Measurements from ENCODE around the gene CAPN14. TPM values are rescaled to one million over a fixed set of nuclear protein-coding genes. Genes with fewer than 3 reads are reported as not detected.

Gene CAPN14
- total RNA-seq, 2 experiments from 2014 or later, result 0.20 to 0.30 TPM

- ATAC-seq (ENCODE audit: poor library complexity), result no peak
- intact Hi-C loops (cut with DNase I, micrococcal nuclease), result no loop called here
Measured at GRCh38 chr2:31254237-31255203, 37.2 kb upstream of the CAPN14 start.

GRCh38 chr2:31253356-31254131, 36.2 kb upstream of the CAPN14 start:
- no peak overlapping the region for H3K27ac ChIP-seq (ENCODE audit: low read depth in 1 of 2, low read length in 2 of 2)
- Mint-ChIP-seq H3K4me1 (ENCODE audit: low read depth) (no peaks in the 10 kb centered on the region), H3K27me3 (no peaks in the 10 kb centered on the region), H3K4me3 (no peak overlapping the region), H3K27ac (no peak overlapping the region), H3K36me3 (ENCODE audit: low read depth) (no peaks in the 10 kb centered on the region), H3K9me3 (no peaks in the 10 kb centered on the region)
- no peaks in the 10 kb centered on the region for H3K27me3 ChIP-seq (ENCODE audit: control insufficient read depth in 1 of 2, insufficient read depth in 2 of 2, low read length in 2 of 2)
- ATAC-seq (ENCODE audit: poor library complexity) (no peak), DNase-seq (no peak)
- H3K4me3 ChIP-seq (ENCODE audit: low read length), result no peak overlapping the region
- no peak for TF ChIP-seq CTCF (IDR thresholded peaks at IDR 0.05)
- intact Hi-C loops (cut with DNase I, micrococcal nuclease), result no loop called here
- H3K9me3 ChIP-seq (ENCODE audit: control insufficient read depth in 1 of 2, insufficient read depth in 1 of 2, low read length in 2 of 2), result no peaks in the 10 kb centered on the region
- no peaks in the 10 kb centered on the region for H3K4me1 ChIP-seq (ENCODE audit: insufficient read depth, low read length)
- H3K36me3 ChIP-seq (ENCODE audit: insufficient read depth, low read length), result no peaks in the 10 kb centered on the region
- POLR2A ChIA-PET, result no interaction called here
- CTCF ChIA-PET, result no interaction called here

More at GRCh38 chr2:31254237-31255203, 37.2 kb upstream of the CAPN14 start:
- no peaks in the 10 kb centered on the region for H3K9me3 ChIP-seq (ENCODE audit: control insufficient read depth in 1 of 2, insufficient read depth in 1 of 2, low read length in 2 of 2)
- CTCF ChIA-PET, result no interaction called here
- no peaks in the 10 kb centered on the region for H3K9me3 Mint-ChIP-seq
- no peak overlapping the region for H3K4me3 ChIP-seq (ENCODE audit: low read length)
- no peaks in the 10 kb centered on the region for H3K4me1 Mint-ChIP-seq (ENCODE audit: low read depth)
- no peaks in the 10 kb centered on the region for H3K27me3 Mint-ChIP-seq
- no peak for TF ChIP-seq CTCF (IDR thresholded peaks at IDR 0.05)
- H3K4me1 ChIP-seq (ENCODE audit: insufficient read depth, low read length), result no peaks in the 10 kb centered on the region
- H3K27me3 ChIP-seq (ENCODE audit: control insufficient read depth in 1 of 2, insufficient read depth in 2 of 2, low read length in 2 of 2), result no peaks in the 10 kb centered on the region
- POLR2A ChIA-PET, result no interaction called here
- H3K27ac ChIP-seq (ENCODE audit: low read depth in 1 of 2, low read length in 2 of 2), result no peak overlapping the region
- no peak for DNase-seq
- no peak overlapping the region for H3K27ac Mint-ChIP-seq
- no peak overlapping the region for H3K4me3 Mint-ChIP-seq
- H3K36me3 ChIP-seq (ENCODE audit: insufficient read depth, low read length), result no peaks in the 10 kb centered on the region
- no peaks in the 10 kb centered on the region for H3K36me3 Mint-ChIP-seq (ENCODE audit: low read depth)

- TF ChIP-seq CTCF (IDR thresholded peaks at IDR 0.05), result no peak
- H3K27ac Mint-ChIP-seq, result no peak overlapping the region
- no peak for ATAC-seq (ENCODE audit: poor library complexity)
- H3K36me3 ChIP-seq (ENCODE audit: insufficient read depth, low read length), result no peaks in the 10 kb centered on the region
- H3K36me3 Mint-ChIP-seq (ENCODE audit: low read depth), result peaks cover 5% of the 10 kb centered on the region
- intact Hi-C loops (cut with DNase I, micrococcal nuclease), result no loop called here
- no peaks in the 10 kb centered on the region for H3K27me3 ChIP-seq (ENCODE audit: control insufficient read depth in 1 of 2, insufficient read depth in 2 of 2, low read length in 2 of 2)
- CTCF ChIA-PET, result no interaction called here
- POLR2A ChIA-PET, result no interaction called here
- no peaks in the 10 kb centered on the region for H3K9me3 ChIP-seq (ENCODE audit: control insufficient read depth in 1 of 2, insufficient read depth in 1 of 2, low read length in 2 of 2)
- H3K9me3 Mint-ChIP-seq, result no peaks in the 10 kb centered on the region
- no peak overlapping the region for H3K4me3 Mint-ChIP-seq
- no peaks in the 10 kb centered on the region for H3K4me1 ChIP-seq (ENCODE audit: insufficient read depth, low read length)
- H3K27ac ChIP-seq (ENCODE audit: low read depth in 1 of 2, low read length in 2 of 2), result no peak overlapping the region
- DNase-seq, result no peak
- no peaks in the 10 kb centered on the region for H3K4me1 Mint-ChIP-seq (ENCODE audit: low read depth)
- H3K4me3 ChIP-seq (ENCODE audit: low read length), result no peak overlapping the region
- no peaks in the 10 kb centered on the region for H3K27me3 Mint-ChIP-seq
Measured at GRCh38 chr2:31251851-31252250, 34.5 kb upstream of the CAPN14 start.
